H9 (cell line): ENCODE measurements around the gene INSIG1. TPM values are rescaled to one million over a fixed set of nuclear protein-coding genes. Genes with fewer than 3 reads are reported as not detected.

ENCODE experiments used
- DNase-seq: peaks from one replicate; pipeline ENCODE4 v3.0.0-alpha.2; 2017
- H2AFZ ChIP-seq: one replicate; pipeline ENCODE4 v1.6.1; 2013; ENCODE audit warnings: mild to moderate bottlenecking, low read length, control low read depth, moderate library complexity
- H2AK5ac ChIP-seq: 2 replicates; pipeline ENCODE4 v1.6.1; 2013; ENCODE audit warnings: low read length, control low read depth, mixed read lengths; ENCODE audit not compliant: insufficient read length
- H2BK120ac ChIP-seq: one replicate; pipeline ENCODE4 v1.6.1; 2013; ENCODE audit warnings: low read depth, mild to moderate bottlenecking, low read length, control low read depth, inconsistent platforms; ENCODE audit not compliant: poor library complexity, severe bottlenecking
- H2BK12ac ChIP-seq: 2 replicates; pipeline ENCODE4 v1.6.1; 2013; ENCODE audit warnings: low read length, control low read depth, mixed read lengths, low read depth; ENCODE audit not compliant: insufficient read length
- H2BK15ac ChIP-seq: 2 replicates; pipeline ENCODE4 v1.6.1; 2013; ENCODE audit warnings: low read depth, low read length, control low read depth
- H2BK20ac ChIP-seq: one replicate; pipeline ENCODE4 v1.6.1; 2013; ENCODE audit warnings: low read depth, mild to moderate bottlenecking, low read length, control low read depth, inconsistent platforms; ENCODE audit not compliant: poor library complexity, severe bottlenecking
- H2BK5ac ChIP-seq: 2 replicates; pipeline ENCODE4 v1.6.1; 2013; ENCODE audit warnings: low read length, control low read depth, mixed read lengths; ENCODE audit not compliant: insufficient read length
- H3K14ac ChIP-seq: 2 replicates; pipeline ENCODE4 v1.6.1; 2013; ENCODE audit warnings: low read length, control low read depth; ENCODE audit not compliant: insufficient read depth
- H3K18ac ChIP-seq: 2 replicates; pipeline ENCODE4 v1.6.1; 2013; ENCODE audit warnings: low read depth, mild to moderate bottlenecking, mixed read lengths, low read length, control low read depth; ENCODE audit not compliant: insufficient read length
- H3K23ac ChIP-seq: 2 replicates; pipeline ENCODE4 v1.6.1; 2013; ENCODE audit warnings: low read length, control low read depth, mixed read lengths, low read depth; ENCODE audit not compliant: insufficient read length
- H3K23me2 ChIP-seq: 2 replicates; pipeline ENCODE4 v1.6.1; 2013; ENCODE audit warnings: low read depth, mild to moderate bottlenecking, mixed read lengths, low read length, control low read depth; ENCODE audit not compliant: insufficient read length, poor library complexity, severe bottlenecking
- H3K27ac ChIP-seq: 2 replicates; pipeline ENCODE4 v1.5.1; 2013; ENCODE audit warnings: low read length, control low read depth, mixed read lengths, low read depth; ENCODE audit not compliant: insufficient read length
- H3K27me3 ChIP-seq: 2 replicates; pipeline ENCODE4 v1.6.1; 2013; ENCODE audit warnings: low read length, control low read depth, inconsistent platforms; ENCODE audit not compliant: insufficient read depth
- H3K4ac ChIP-seq: 2 replicates; pipeline ENCODE4 v1.6.1; 2013; ENCODE audit warnings: low read depth, mild to moderate bottlenecking, control low read depth, inconsistent platforms, low read length, moderate library complexity
- H3K4me1 ChIP-seq: 2 replicates; pipeline ENCODE4 v1.6.1; 2013; ENCODE audit warnings: low read length, control low read depth, inconsistent platforms; ENCODE audit not compliant: insufficient read depth
- H3K4me2 ChIP-seq: 2 replicates; pipeline ENCODE4 v1.6.1; 2013; ENCODE audit warnings: low read length, control low read depth, mixed read lengths; ENCODE audit not compliant: insufficient read length, insufficient read depth
- H3K56ac ChIP-seq: 2 replicates; pipeline ENCODE4 v1.6.1; 2013; ENCODE audit warnings: low read depth, mild to moderate bottlenecking, mixed read lengths, low read length, control low read depth; ENCODE audit not compliant: insufficient read length
- H3K79me1 ChIP-seq: 2 replicates; pipeline ENCODE4 v1.6.1; 2013; ENCODE audit warnings: low read depth, mild to moderate bottlenecking, moderate library complexity, low read length, control low read depth, inconsistent platforms; ENCODE audit not compliant: insufficient read depth, poor library complexity, severe bottlenecking
- H3K79me2 ChIP-seq: 2 replicates; pipeline ENCODE4 v1.6.1; 2013; ENCODE audit warnings: low read length, control low read depth, inconsistent platforms; ENCODE audit not compliant: insufficient read depth
- H3K9ac ChIP-seq: 2 replicates; pipeline ENCODE4 v1.6.1; 2013; ENCODE audit warnings: low read length, control low read depth, mixed read lengths; ENCODE audit not compliant: insufficient read length; ENCODE audit errors: extremely low read depth
- H3K9me3 ChIP-seq: one replicate; pipeline ENCODE4 v1.6.1; 2013; ENCODE audit warnings: low read depth, low read length, inconsistent platforms; ENCODE audit not compliant: control insufficient read depth
- H3T11ph ChIP-seq: one replicate; pipeline ENCODE4 v1.6.1; 2013; ENCODE audit warnings: mild to moderate bottlenecking, low read length, control low read depth, inconsistent platforms
- H4K20me1 ChIP-seq: one replicate; pipeline ENCODE4 v1.6.1; 2013; ENCODE audit not compliant: control insufficient read depth, insufficient read length, insufficient read depth
- H4K5ac ChIP-seq: 2 replicates; pipeline ENCODE4 v1.6.1; 2013; ENCODE audit warnings: low read depth, mild to moderate bottlenecking, mixed read lengths, low read length, control low read depth; ENCODE audit not compliant: insufficient read length
- H4K8ac ChIP-seq: replicated peaks from 2 replicates; pipeline ENCODE4 v1.6.1; 2013; ENCODE audit warnings: low read length, control low read depth, mixed read lengths, low read depth; ENCODE audit not compliant: insufficient read length
- H4K91ac ChIP-seq: 2 replicates; pipeline ENCODE4 v1.6.1; 2013; ENCODE audit warnings: low read depth, mild to moderate bottlenecking, moderate library complexity, mixed read lengths, low read length, control low read depth; ENCODE audit not compliant: insufficient read length
- H3K27ac Mint-ChIP-seq, 3 experiments: 2 replicates in 2 of 3; 3 replicates in 1 of 3; pipeline ENCODE4 v1.8.0; 2020 to 2021; ENCODE audit warnings: mixed read lengths in 3 of 3, mild to moderate bottlenecking in 1 of 3, moderate library complexity in 1 of 3
- H3K27me3 Mint-ChIP-seq: 2 replicates; pipeline ENCODE4 v1.8.0; 2021; ENCODE audit warnings: low read depth, mild to moderate bottlenecking, moderate library complexity, mixed read lengths
- H3K36me3 Mint-ChIP-seq, 3 experiments: 2 replicates in 2 of 3; 3 replicates in 1 of 3; pipeline ENCODE4 v1.8.0; 2020 to 2021; ENCODE audit warnings: low read depth in 3 of 3, mixed read lengths in 3 of 3; ENCODE audit not compliant: insufficient read depth in 1 of 3
- H3K4me1 Mint-ChIP-seq, 2 experiments: 2 replicates each; pipeline ENCODE4 v1.8.0; 2020; ENCODE audit warnings: mixed read lengths in 2 of 2
- H3K4me3 Mint-ChIP-seq, 2 experiments: 2 replicates in 1 of 2; 3 replicates in 1 of 2; pipeline ENCODE4 v1.8.0; 2020 to 2021; ENCODE audit warnings: mild to moderate bottlenecking in 2 of 2, mixed read lengths in 2 of 2, moderate library complexity in 1 of 2
- H3K9me3 Mint-ChIP-seq, 2 experiments: 2 replicates in 1 of 2; 3 replicates in 1 of 2; pipeline ENCODE4 v1.8.0; 2020; ENCODE audit warnings: mild to moderate bottlenecking in 2 of 2, mixed read lengths in 2 of 2, moderate library complexity in 1 of 2
- CTCF ChIP-seq: fragments of 200-600 bp; sonication (generic); conservative IDR thresholded peaks from 3 replicates; pipeline ENCODE4 v1.8.0; 2021; ENCODE audit warnings: antibody characterized with exemption, mild to moderate bottlenecking
- WGBS: extraction: QIAGEN DNeasy Blood & Tissue Kit; methylation state at CpG from one replicate; pipeline ENCODE4 v1.1.7; 2013; ENCODE audit warnings: missing lambda C conversion rate, low lambda C conversion rate, mixed read lengths; ENCODE audit not compliant: insufficient read length; ENCODE audit errors: extremely low coverage; 5-methylcytosine and 5-hydroxymethylcytosine counted together
- total RNA-seq: library from RNA; stranded (reverse); gene quantifications from 2 replicates; pipeline ENCODE4 v1.2.1, GENCODE V29; 2021

The INSIG1 gene
- total RNA-seq, 1 experiment from 2014 or later = 23.3 TPM

- H3K27ac ChIP-seq = no peak overlapping the region
- no peaks in the 10 kb centered on the region for H3K9me3 ChIP-seq
- H2BK20ac ChIP-seq = no peak overlapping the region
- H3T11ph ChIP-seq = no peak overlapping the region
- H3K4me2 ChIP-seq = no peak overlapping the region
- H3K18ac ChIP-seq = no peak overlapping the region
- no peak for TF ChIP-seq CTCF
- no peak overlapping the region for H3K23ac ChIP-seq
- no peak overlapping the region for H3K4ac ChIP-seq
- no peaks in the 10 kb centered on the region for H3K79me1 ChIP-seq
- no peak overlapping the region for H3K9ac ChIP-seq
- no peak overlapping the region for H2BK120ac ChIP-seq
- Mint-ChIP-seq H3K4me3 (no peak overlapping the region), H3K27ac (peak overlapping the region in 1 of 3 experiments; percentile 71; a peak in 1 of 7 replicates), H3K4me1 (peaks cover 4 to 7% of the 10 kb centered on the region in 2 experiments; a peak in 3 of 4 replicates), H3K36me3 (no peaks in the 10 kb centered on the region), H3K27me3 (peaks cover 5% of the 10 kb centered on the region), H3K9me3 (no peaks in the 10 kb centered on the region)
- no peak for DNase-seq
- H3K27me3 ChIP-seq = no peaks in the 10 kb centered on the region
- no peaks in the 10 kb centered on the region for H3K23me2 ChIP-seq
- no peak overlapping the region for H3K14ac ChIP-seq
- no peak overlapping the region for H3K56ac ChIP-seq
- no peak overlapping the region for H2BK12ac ChIP-seq
- no peak overlapping the region for H2BK5ac ChIP-seq
- H4K5ac ChIP-seq = no peak overlapping the region
- no CpG with 5 or more reads among the region's 12 CpGs for WGBS
- no peak overlapping the region for H4K91ac ChIP-seq
- H4K20me1 ChIP-seq = no peaks in the 10 kb centered on the region
- H2AFZ ChIP-seq = no peak overlapping the region
- no peak overlapping the region for H4K8ac ChIP-seq
- no peak overlapping the region for H2AK5ac ChIP-seq
- no peaks in the 10 kb centered on the region for H3K79me2 ChIP-seq
- H3K4me1 ChIP-seq = no peaks in the 10 kb centered on the region
- H2BK15ac ChIP-seq = no peak overlapping the region
Observed at GRCh38 chr7:155262031-155262430, 35.6 kb upstream of the INSIG1 start.
